Endothelial cell (in vitro differentiated cells): ENCODE data around the gene SLC22A23. TPM values are rescaled to one million over a fixed set of nuclear protein-coding genes. Genes with fewer than 3 reads are reported as not detected.

ENCODE experiments used
- DNase-seq: peaks from one replicate; pipeline ENCODE4 v3.0.0; 2021; ENCODE audit warnings: low spot score
- H3K27ac Mint-ChIP-seq: one replicate; pipeline ENCODE4 v1.8.0; 2021; ENCODE audit warnings: mixed read lengths, inconsistent platforms; ENCODE audit not compliant: unreplicated experiment
- H3K27me3 Mint-ChIP-seq: one replicate; pipeline ENCODE4 v1.8.0; 2021; ENCODE audit warnings: mild to moderate bottlenecking, moderate library complexity, mixed read lengths, inconsistent platforms; ENCODE audit not compliant: unreplicated experiment
- H3K36me3 Mint-ChIP-seq: one replicate; pipeline ENCODE4 v1.8.0; 2021; ENCODE audit warnings: mild to moderate bottlenecking, low read depth, mixed read lengths, inconsistent platforms; ENCODE audit not compliant: unreplicated experiment
- H3K4me1 Mint-ChIP-seq: one replicate; pipeline ENCODE4 v1.8.0; 2021; ENCODE audit warnings: mild to moderate bottlenecking, mixed read lengths, inconsistent platforms; ENCODE audit not compliant: unreplicated experiment
- H3K4me3 Mint-ChIP-seq: one replicate; pipeline ENCODE4 v1.8.0; 2021; ENCODE audit warnings: mild to moderate bottlenecking, mixed read lengths, inconsistent platforms; ENCODE audit not compliant: unreplicated experiment
- H3K9me3 Mint-ChIP-seq: one replicate; pipeline ENCODE4 v1.8.0; 2021; ENCODE audit warnings: mixed read lengths, inconsistent platforms; ENCODE audit not compliant: unreplicated experiment
- CTCF ChIP-seq: fragments of 200-600 bp; sonication (generic); IDR thresholded peaks from one replicate; pipeline ENCODE4 v1.5.0; 2021; ENCODE audit warnings: antibody characterized with exemption; ENCODE audit not compliant: unreplicated experiment
- total RNA-seq: library from RNA; stranded (reverse); fragmentation: NEBNext Ultra II Directional; extraction: Animal tissue kit (Norgen Biotek cat#: 25700); gene quantifications from one replicate; pipeline ENCODE4 v1.2.1, GENCODE V29; 2021; ENCODE audit not compliant: unreplicated experiment

The SLC22A23 gene
- total RNA-seq, 1 donor from 2014 or later: 72.7 TPM

- Mint-ChIP-seq H3K4me1 (peaks cover 2% of the 10 kb centered on the region), H3K4me3 (no peak overlapping the region), H3K27ac (no peak overlapping the region), H3K27me3 (peaks cover 8% of the 10 kb centered on the region), H3K36me3 (peaks cover 3% of the 10 kb centered on the region), H3K9me3 (no peaks in the 10 kb centered on the region)
- DNase-seq: no peak
- no peak for TF ChIP-seq CTCF
Measured at GRCh38 chr6:3252861-3253596, 203.8 kb downstream of the SLC22A23 start.

- H3K27me3 Mint-ChIP-seq: peaks cover 8% of the 10 kb centered on the region
- H3K4me1 Mint-ChIP-seq: peaks cover 2% of the 10 kb centered on the region
- H3K4me3 Mint-ChIP-seq: no peak overlapping the region
- TF ChIP-seq CTCF: no peak
- H3K9me3 Mint-ChIP-seq: no peaks in the 10 kb centered on the region
- no peak overlapping the region for H3K27ac Mint-ChIP-seq
- peaks cover 3% of the 10 kb centered on the region for H3K36me3 Mint-ChIP-seq
- no peak for DNase-seq
Measured at GRCh38 chr6:3252369-3252768, 204.5 kb downstream of the SLC22A23 start.

GRCh38 chr6:3251462-3252314, 205.2 kb downstream of the SLC22A23 start:
- Mint-ChIP-seq H3K9me3 (no peaks in the 10 kb centered on the region), H3K4me3 (no peak overlapping the region), H3K36me3 (peaks cover 3% of the 10 kb centered on the region), H3K27me3 (peaks cover 6% of the 10 kb centered on the region), H3K27ac (no peak overlapping the region), H3K4me1 (peaks cover 2% of the 10 kb centered on the region)
- peak; percentile 90 for DNase-seq
- peak; percentile 95 for TF ChIP-seq CTCF

- peaks cover 4% of the 10 kb centered on the region for H3K27me3 Mint-ChIP-seq
Measured at GRCh38 chr6:3250231-3250675, 206.6 kb downstream of the SLC22A23 start.

More at GRCh38 chr6:3250231-3250675, 206.6 kb downstream of the SLC22A23 start:
- no peak overlapping the region for H3K27ac Mint-ChIP-seq
- H3K36me3 Mint-ChIP-seq: peaks cover 3% of the 10 kb centered on the region
- no peaks in the 10 kb centered on the region for H3K9me3 Mint-ChIP-seq
- no peak for DNase-seq
- TF ChIP-seq CTCF: no peak
- H3K4me1 Mint-ChIP-seq: peaks cover 2% of the 10 kb centered on the region
- H3K4me3 Mint-ChIP-seq: peak overlapping the region; percentile 1
